ENCODE results near the gene ARPC1A. TPM values are rescaled to one million over a fixed set of nuclear protein-coding genes. Genes with fewer than 3 reads are reported as not detected.
"Not testable (repeated sequence)": the region's sequence is repeated elsewhere in the genome, so short reads cannot be mapped to it uniquely, and the experiment has no call there.

ARPC1A gene
- total RNA-seq, 1 donor from 2014 or later: 110 TPM

DNA sequence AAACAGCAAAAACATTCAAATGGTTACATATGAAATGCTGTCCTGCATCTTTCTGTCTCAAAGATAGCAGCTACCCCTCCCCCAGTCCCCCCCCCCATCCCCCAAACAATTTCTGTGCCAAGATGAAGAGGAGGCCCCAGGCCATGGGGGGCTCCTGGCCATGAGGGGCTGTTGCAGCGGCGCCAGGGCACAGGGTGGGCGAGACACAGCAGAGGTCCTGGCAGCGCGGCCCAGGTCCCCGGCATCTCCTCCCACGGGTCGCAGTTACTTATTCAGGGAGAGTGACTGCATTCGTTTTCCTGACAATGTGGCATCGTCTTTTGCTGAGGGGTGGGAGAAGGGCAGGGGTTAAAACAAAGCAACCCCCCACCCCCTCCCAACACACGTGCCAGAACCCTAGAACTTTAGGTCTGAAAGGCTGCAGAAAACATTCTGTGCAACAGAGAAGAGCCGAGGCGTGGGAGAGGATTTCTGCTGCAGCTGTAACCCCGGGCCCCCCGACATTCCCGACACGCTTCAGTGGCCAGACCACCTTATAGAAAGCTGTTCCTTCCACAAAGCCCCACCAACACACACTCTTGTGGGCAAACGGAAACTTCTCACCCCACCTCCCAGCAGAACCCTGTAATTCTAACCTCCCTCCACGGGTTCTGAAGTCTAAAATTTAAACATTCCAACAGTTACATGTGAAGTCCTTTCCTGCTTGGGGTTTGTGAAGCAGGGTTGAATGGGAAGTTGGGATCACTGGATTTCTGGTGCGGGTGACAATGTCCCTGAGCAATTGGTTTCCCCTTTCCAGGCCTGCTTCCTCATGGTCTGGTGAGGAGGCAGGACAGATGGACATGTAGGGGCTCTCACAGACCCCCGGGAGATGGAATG lies 71.0 kb downstream of the ARPC1A start:
- DNase-seq (ENCODE audit: low spot score): no peak
- ATAC-seq: no peak
- intact Hi-C loops (cut with DNase I): no loop called here

DNA sequence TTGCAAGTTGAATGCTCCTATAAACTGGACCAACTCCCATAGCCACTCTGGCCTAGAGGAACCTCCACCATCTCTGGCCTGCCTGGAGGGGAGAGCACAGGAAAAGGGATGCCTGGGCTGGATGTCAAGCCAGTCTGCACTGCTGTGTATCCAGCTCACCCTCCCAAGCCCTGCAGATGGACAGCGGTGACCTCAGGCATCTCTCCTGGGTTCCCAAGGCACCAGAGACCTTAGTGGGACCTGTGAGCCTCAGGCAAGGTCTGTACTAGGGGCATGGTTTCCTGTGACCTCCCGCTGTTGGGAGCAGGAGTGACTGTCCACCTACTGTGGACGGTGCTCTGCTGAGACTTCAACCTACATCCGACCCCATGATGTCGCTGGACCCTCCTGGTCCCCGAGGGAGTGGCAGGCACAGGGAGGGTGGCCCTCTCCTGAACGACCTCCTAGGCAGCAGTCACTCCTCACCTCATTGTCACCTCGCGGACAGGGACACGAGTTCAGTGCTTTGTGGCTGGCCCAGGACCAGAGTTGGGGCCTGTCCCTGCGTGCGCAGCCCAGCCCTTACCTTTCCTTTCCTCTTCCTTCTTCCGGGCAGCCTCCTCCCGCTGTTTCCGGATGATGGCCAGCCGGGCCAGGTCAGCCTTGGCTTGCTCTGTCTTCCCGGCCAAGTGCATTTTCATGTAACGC lies 71.7 kb downstream of the ARPC1A start:
- ATAC-seq (no peak), DNase-seq (ENCODE audit: low spot score) (no peak)
- intact Hi-C loops (cut with DNase I): no loop called here

DNA sequence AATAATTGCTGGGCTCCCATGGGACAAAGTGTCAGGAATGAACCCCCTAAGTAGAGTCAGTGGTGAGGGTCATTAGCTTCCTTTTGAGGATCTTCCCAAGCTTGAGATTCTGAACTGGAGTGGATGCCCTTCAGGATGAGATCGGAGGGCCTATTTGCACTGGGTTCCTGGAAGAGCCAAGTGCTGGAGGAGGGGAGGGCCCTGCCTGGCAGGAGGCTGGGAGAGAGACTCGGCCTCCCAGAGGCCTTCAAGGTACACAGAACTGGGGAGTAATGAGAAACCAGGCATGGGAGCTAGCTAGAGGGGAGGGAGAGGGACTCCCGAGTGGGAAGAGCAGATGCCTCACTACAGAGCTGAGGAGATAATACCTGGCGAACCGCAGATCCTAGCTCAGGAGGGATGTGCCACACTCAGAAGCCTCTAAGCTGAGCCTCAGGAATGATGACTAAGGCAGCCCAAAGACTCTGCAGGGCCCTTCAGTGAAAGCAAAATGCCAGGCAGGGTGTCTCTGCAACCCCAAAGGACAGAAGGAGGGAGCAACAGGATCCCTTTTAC lies 73.3 kb downstream of the ARPC1A start:
- no peak for DNase-seq (ENCODE audit: low spot score)
- no peak for ATAC-seq
- intact Hi-C loops (cut with DNase I): no loop called here

DNA sequence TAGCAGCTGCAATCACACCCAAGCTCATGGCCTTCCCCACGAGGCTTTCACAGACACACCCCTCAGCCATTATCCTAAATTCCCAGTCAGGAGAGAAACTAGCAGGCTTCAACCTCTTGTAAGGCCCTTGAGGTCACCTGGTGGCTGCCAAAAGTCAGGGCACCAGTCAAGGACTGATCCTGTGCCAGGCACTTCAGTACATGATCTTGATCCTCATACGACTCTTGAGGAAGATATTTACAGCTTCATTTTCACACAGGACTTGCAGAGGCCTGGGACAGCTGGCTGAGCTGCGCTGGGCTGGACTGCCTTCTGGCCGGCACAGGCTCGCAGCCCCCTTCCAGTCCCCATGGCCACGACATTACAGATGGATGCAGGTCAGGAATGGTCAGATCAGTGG lies 73.9 kb downstream of the ARPC1A start:
- DNase-seq (ENCODE audit: low spot score): no peak
- intact Hi-C loops (cut with DNase I): no loop called here
- no peak for ATAC-seq

DNA sequence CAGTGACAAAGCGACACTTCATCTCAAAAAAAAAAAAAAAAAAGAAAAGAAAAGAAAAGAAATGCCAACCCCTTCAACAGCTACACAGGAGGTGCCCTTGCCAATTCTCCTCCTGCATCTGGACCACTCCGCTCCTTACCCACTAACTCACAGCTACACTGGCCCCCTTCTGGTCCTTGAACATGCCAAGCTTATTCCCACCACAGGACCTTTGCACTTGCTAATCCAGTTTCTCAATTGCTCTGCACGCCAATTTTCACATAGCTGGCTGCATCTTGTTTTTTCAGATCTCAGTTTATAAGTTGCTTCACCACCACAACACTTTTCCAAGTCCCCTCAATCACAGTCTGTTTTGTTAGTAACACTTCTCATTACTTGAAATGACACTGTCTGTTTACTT lies 77.2 kb downstream of the ARPC1A start:
- intact Hi-C loops (cut with DNase I): no loop called here
- DNase-seq (ENCODE audit: low spot score) (no peak), ATAC-seq (no peak)

DNA sequence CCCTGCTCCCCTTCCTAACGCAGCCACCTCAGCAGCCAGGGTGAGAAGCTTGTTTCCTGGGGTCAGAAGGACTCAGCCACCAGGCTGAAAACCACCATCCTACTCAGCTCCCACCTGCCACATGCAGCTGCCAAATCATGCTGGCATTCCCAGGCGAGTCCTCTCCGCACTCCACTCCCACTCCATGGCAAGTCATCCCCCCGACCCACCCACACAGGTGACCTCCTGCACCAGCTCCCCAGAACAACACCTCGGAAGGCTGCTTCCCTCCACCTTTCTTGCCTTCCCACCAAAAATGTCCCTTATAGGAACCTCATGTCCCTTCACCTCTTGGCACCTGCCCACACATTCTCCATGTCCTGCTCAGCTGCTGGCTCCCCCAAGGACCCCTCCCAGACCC lies 78.1 kb downstream of the ARPC1A start:
- no peak for ATAC-seq

DNA sequence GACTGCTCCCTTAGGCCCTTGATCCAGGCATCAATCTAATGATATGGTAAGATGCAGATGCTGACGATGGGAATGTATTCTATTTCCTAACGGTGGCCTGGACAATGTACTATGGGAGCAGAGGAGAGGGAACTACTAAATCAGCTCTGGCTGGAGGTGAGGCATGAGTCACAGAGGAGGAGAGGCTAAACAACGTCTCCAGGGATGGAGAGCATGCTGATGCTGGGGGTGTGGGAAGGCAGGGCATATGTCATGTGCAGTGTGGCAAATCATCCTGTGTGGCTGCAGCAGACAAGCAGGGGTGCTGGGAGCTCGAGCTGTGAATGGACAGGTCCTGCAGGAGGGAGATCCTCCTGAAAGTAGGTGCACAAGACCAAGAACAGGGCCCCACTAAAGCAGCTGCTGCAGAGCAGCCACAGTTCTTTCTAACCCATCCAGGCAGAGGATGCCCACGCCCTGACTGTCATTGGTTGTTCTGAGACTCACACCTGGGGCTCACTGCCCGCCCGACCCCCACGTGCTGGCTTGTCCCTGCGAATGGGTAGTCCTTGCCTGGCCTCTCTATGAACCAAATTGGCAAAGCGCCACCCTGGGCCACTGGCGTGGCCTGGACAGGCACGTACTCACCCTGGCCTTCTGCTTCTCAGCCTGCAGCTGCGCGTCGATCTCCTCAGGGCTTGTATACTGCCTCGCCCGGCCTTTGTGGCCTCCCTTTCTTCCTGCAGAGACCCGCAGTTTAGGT lies 78.7 kb downstream of the ARPC1A start:
- intact Hi-C loops (cut with DNase I): no loop called here
- ATAC-seq (no peak), DNase-seq (ENCODE audit: low spot score) (peak; percentile 64)

More for the DNA sequence above, 78.1 kb downstream of the ARPC1A start:
- intact Hi-C loops (cut with DNase I): no loop called here
- DNase-seq (ENCODE audit: low spot score): no peak

DNA sequence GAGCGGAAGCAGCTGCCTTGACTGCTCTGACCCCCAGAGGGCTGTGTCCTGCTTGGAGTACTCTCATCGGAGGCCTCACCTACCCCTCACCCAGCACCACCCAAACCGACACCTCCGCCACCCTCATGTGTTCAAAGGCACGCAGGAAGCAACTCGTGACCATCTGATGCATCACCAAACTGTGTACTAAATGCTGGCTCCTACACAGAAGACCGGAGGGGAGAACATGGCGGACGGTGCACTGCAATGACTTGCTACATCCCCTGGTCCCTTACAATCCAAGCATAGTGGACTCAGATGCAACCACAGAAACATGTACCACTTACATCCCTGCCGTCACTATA lies 79.3 kb downstream of the ARPC1A start:
- intact Hi-C loops (cut with DNase I): loop anchor here (5.0 kb wide), 1 partner anchor 412 kb away; no protein-coding TSS in a partner anchor
- ATAC-seq: no peak

DNA sequence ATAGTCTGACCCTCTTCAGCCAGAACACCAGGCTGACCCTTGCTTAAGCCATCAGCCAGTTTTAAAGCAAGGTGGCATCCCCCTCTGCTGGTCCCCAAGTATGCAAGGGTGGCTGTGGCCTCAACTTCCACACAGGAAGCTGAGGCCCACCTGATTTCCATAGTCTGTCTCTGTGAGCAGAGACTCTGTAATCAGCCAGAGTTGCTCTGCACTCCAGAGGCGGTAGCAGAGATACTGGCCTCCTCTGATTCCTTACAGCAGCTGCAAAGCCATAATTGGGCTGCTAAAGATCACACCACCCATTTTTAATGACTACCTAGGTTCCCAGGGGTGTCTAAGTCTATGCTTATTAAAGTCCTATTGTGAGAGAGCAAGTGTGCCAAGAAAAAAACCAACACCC lies 80.9 kb downstream of the ARPC1A start:
- intact Hi-C loops (cut with DNase I): loop anchor here (5.0 kb wide), 1 partner anchor 411 kb away; no protein-coding TSS in a partner anchor
- ATAC-seq: no peak
- no peak for DNase-seq (ENCODE audit: low spot score)

More for the DNA sequence above, 79.3 kb downstream of the ARPC1A start:
- DNase-seq (ENCODE audit: low spot score): no peak

DNA sequence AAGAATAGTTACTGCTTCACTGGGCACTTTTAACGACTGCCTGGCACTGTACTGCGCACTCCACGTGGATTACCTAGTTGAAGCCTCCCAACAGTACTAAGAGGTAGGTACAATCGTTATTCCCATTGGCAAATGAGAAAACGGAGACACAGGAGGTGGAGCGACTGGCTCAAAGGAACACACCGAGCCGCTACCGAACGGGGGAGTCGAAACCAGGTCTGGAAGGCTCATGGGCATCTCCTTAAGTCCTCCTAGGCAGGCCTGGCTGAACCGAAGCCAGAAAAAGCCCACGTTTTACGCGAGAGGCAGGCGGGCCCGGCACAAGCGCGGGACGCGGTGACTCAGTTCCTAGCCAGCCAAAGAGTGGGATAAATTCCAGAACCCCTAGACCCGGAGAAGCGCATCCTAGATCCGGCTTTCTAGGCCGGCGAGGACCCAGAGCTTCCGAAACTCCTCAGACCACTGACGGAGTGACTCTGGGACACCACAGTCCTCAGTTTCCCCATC lies 82.2 kb downstream of the ARPC1A start:
- intact Hi-C loops (cut with DNase I): loop anchor here (5.0 kb wide), 1 partner anchor 409 kb away; no protein-coding TSS in a partner anchor
- peak; percentile 81 for DNase-seq (ENCODE audit: low spot score)
- ATAC-seq: peak; percentile 12

DNA sequence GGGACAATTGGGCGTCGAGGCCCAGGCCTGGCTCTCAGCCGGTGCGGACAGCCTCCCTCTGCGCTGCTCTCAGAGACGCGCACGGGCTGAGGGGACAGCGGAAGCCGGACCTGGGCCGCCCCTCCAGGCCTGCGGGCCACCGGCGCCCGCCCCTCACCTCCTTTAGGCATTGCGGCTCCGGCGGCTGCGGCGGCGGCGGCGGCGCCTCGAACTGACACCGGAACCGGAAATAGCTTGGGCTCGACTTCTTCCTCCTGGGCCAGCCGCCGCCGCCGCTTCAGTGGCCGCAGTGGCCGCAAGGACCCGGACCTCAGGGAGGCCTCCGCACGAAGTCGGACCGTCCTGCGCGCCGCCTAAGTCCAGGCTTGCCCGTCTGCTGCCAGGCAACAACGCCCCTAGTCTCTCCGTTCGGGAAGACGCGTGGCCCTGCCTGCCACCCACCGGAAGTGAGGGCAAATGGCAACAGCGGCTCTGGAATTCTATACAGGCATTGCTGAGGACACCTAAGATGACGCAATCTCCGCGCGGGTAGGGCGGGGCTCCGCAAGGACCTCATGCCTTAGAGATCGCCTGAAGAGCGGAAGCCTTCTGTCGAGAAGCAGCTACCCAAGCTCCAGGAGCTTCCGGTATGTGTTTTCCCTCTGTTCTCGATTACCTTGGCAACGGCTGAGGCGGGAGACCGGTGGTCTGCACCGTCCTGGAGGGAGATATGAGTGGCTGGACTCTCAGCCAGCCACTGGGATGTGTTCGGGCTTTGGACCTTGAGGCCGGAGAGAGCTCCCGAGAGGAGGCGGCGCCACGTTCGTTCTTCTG lies 82.9 kb downstream of the ARPC1A start, which contains the start of the genes BUD31 and PDAP1:
Gene BUD31 (plus strand): TSS at position 591 of the 813 bp plus-strand sequence. CDS start 2,124 bp downstream, outside the sequence.
Gene PDAP1 (minus strand): TSS at position 219 of the 813 bp plus-strand sequence. CDS start 49 bp downstream, at position 170.
- ATAC-seq: peak; percentile 97

DNA sequence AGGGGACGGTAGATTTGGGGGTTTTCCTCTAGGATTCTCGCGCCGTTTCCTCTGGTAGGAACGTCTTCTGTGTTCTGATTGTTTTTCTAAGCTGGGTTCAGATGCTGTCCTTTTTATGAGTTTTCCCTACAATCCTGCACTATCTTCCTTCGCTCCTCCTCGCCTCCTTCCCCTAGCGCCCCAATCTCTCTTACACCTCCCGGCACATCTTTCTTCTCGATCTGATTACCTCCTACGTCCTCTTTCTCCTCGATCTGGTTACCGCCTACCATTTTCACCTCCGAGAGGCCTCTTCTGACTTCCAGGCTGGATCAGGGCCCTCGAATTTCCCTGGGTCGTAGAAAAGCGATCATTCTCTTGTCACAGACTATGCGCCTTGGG lies 83.5 kb downstream of the ARPC1A start:
- ATAC-seq: peak; percentile 0
- intact Hi-C loops (cut with DNase I): loop anchor here (5.0 kb wide), 1 partner anchor 408 kb away; no protein-coding TSS in a partner anchor
- no peak for DNase-seq (ENCODE audit: low spot score)

More for the DNA sequence above, 82.9 kb downstream of the ARPC1A start, which contains the start of the genes BUD31 and PDAP1:
- peak; percentile 95 for DNase-seq (ENCODE audit: low spot score)
- intact Hi-C loops (cut with DNase I): loop anchor here (5.0 kb wide), 1 partner anchor 409 kb away; no protein-coding TSS in a partner anchor

DNA sequence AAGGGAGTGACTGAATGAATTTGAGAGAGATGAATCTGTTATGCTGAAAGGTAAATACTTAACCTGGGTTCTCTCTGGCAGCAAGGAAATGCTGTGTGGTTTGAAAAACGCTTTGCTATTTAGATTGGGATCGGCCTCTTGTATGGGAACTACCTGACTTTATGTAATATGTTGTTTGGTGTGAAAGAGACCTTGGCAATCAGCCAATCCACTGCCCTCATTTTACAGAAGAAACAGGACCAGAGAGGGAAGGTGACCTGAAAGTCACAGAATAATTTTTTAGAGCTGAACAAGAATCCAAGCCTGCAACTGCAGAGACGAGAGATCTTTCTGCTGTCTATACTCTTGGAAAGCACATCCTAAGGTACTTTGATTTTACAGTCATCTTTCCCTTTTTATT lies 84.1 kb downstream of the ARPC1A start:
- no peak for DNase-seq (ENCODE audit: low spot score)
- no peak for ATAC-seq
- intact Hi-C loops (cut with DNase I): loop anchor here (5.0 kb wide), 1 partner anchor 407 kb away; no protein-coding TSS in a partner anchor

DNA sequence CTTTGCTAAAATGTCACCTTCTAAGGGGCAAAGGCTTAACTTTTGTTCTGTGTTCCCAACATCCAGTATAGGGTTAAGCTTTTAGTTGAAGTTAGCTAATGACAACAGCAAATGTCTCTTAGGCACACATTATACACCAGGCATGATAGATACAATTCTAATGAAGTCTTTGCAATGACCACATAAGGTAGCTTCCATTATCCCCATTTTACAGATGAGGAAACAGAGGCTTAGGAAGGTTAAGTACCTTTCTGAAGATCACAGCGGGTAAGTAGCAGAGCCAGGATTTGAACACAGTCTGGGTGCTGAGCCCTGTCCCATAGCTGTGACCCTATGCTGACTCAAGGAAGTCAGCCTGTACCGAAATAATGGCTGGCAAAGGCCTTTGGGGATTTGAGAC lies 84.9 kb downstream of the ARPC1A start:
- intact Hi-C loops (cut with DNase I): no loop called here
- DNase-seq (ENCODE audit: low spot score) (no peak), ATAC-seq (no peak)

DNA sequence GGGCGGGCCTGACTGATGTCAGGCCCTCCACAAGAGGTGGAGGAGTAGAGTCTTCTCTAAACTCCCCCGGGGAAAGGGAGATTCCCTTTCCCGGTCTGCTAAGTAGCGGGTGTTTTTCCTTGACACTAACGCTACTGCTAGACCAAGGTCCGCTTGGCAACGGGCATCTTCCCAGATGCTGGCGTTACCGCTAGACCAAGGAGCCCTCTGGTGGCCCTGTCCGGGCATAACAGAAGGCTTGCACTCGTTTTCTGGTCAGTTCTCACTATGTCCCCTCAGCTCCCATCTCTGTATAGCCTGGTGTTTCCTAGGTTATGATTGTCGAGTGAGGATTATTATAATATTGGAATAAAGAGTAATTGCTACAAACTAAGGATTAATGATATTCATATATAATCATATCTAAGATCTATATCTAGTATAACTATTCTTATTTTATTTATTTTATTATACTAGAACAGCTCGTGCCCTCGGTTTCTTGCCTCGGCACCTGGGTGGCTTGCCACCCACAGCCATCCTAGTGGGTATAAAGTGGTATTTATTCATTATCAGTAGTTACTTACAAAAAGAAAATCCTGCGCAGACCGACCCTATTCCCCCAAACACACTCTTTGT lies 89.9 kb downstream of the ARPC1A start:
- intact Hi-C loops (cut with DNase I); ATAC-seq: not testable (repeated sequence)
- DNase-seq (ENCODE audit: low spot score): peak; percentile 75
